HCEC 1CT (cell line): Measurements from ENCODE around the gene DMKN.
A peak's percentile ranks its signal among the peaks of the same experiment; 100 is the strongest.
"Not testable (repeated sequence)": the region's sequence is repeated elsewhere in the genome, so short reads cannot be mapped to it uniquely, and the experiment has no call there.

Source experiments
- DNase-seq: peaks from one replicate; pipeline ENCODE4 v3.0.0-alpha.2; 2017

DMKN gene

GRCh38 chr19:35495107-35496064, 18.1 kb downstream of the DMKN start:
- DNase-seq: peak; percentile 64

DNA sequence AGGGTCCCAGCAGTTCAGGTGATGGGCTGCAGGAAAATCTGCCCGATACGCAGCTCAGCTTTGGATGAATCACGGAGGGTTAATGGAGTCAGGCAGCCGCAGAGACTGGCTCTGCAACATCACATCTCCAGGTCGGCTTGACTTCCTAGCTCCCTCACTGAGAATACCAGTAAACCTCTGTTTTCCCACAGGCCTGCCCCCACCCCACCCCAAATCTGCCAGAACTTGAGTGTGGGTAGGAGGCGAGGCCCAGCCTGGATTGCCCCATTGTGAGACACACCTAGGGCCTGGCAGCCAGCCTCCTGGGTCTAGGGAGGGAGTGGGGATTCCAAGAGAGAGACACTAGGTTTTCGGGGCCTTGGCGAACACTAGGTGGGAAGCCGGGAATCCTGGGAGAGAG, 19.5 kb downstream of the DMKN start:
- DNase-seq: no peak

DNA sequence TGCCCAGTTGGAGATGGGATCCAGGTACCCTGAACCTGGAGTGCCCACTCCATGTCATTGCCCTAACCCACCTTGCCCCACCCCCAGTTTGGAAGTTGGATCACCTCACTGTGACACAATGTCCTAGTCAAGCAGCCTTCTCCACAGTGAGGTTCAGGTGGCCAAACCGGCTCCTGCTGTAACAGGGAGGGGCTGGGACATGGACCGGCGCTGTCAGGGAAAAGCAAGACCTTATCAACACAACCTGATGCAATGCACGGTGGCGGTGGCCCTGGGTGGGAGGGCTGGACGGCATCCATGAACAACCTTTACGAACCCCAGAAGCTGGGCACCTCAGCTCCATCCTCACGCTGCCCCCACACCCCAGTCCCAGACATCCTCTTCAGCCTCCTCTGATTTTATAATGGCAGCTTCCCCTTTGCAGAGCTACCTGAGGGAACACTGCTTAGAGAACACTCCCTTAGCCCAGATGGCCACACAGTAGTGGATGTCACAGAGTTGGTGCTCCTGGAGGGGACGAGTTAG, 21.6 kb downstream of the DMKN start:
- no peak for DNase-seq

DNA sequence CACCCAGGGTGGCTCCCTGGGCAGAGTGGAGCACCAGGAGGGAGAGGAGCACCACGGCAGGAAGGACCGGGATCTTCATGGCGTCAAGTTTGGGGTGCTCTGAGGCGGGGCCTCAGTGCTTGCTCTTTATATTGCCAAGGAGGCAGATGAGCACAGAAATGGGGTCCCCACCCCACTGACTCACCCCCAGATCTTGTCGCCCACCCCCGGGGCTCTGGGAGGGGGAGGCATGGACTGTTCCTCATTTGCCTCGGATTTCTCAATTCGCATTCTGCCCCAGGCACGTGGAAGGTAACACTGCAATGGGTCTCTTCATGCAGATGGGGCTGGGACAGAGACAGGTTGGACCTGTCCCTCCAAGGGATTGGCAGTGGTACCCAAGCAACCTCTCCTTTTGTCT, 23.1 kb downstream of the DMKN start, which contains the start of gene KRTDAP:
Gene KRTDAP (minus strand): TSS at position 101 of the 400 bp plus-strand sequence. CDS start 22 bp downstream, at position 79.
- no peak for DNase-seq

DNA sequence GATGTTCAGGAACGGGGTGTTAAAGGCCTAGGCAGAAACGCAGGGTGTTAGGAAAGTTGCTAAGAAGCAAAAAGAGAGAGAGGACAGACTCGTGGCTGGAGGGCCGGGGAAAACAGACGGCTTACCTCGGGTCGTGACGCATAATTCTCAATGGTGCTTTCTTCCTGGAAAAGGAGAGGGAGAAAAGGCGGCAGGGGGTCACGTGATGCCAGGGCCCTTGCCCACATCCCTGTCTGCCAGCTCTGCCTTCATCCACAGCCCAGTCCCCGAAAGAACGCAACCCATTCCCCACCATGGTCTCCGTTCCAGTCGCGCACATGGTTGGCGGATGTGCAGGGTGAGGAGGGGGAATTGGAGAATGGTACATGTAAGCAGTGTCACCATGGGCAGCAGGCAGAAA, 24.8 kb downstream of the DMKN start:
- DNase-seq: no peak

DNA sequence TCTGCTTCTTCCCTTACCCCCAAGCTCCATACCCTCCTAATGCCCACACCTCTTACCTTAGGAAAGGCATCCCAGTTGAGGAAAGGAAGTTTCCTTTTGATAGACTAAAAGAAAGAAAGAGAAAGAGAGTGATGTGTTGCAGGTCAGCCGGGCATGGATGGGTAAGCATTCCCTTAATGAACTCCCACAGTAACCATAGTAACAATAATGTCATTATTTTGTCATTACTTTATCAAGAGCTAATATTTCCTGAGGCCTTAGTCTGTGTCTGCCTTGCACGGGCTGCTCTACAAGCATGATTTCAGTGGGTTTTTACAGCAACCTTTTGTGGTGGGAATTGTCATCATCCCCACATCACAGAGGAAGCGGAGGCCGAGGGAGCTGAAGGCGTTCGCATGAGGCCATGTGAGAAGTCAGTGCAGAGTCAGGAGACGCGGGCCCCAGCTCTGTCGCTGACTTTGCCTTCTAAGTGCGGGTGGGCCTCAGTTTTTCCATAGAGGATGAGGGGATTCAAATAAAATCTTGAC, 25.7 kb downstream of the DMKN start:
- DNase-seq: no peak

- DNase-seq: no peak
Observed at GRCh38 chr19:35486268-35486708, 27.2 kb downstream of the DMKN start.

DNA sequence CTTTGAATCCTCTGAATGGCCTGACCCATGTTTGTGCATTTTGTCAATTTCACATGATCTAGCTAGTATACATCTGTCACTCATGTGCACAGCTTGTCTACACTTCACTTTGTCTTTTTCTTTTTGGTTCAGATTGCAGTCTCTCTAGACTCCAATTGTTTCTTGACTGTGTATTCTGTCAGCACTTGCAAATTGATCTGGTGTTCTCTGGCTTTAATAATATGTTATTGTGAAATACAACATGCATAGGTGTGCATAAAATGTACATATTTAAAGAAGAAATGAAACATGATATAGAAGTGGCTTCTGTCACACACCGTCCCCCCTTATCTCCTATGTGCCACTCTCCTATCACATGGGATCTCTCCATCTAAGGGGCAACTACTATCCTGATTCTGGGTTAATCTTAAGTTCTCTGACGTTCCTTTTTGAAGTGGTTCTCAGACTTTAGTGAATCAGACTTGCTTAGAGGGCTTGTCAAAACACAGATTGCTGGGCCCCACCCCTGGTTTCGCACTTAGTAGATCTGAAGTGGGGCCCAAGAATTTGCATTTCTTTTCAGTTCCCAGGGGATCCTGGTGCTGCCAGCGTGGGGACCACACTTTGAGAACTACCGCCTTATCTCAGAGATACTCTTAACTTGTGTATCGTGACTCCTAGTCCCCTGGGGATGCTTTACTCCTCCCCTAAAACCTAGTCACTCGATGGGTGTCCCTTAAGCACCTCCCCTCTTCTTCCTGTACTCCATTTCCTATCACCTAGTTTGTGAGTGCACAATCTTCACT, 29.0 kb downstream of the DMKN start:
- no peak for DNase-seq

DNA sequence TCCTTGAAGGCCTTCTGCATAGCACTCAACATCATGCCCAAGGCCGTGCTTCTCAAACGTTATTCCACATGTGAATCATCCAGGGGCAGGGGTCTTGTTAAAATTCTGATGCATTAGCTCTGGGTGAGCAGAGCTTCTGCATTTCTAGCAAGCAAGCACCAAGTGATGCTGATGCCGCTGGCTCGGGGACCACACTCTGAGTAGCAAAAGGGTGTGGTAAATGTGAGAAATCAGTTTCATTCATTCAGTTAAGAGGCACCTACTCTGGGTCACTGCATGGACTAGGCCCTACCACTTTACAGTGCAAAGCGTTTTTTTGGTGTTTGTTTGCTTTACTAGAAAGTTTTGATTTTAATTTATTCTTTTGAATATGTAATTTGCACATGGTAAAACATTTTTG, 30.4 kb downstream of the DMKN start:
- DNase-seq: no peak

DNA sequence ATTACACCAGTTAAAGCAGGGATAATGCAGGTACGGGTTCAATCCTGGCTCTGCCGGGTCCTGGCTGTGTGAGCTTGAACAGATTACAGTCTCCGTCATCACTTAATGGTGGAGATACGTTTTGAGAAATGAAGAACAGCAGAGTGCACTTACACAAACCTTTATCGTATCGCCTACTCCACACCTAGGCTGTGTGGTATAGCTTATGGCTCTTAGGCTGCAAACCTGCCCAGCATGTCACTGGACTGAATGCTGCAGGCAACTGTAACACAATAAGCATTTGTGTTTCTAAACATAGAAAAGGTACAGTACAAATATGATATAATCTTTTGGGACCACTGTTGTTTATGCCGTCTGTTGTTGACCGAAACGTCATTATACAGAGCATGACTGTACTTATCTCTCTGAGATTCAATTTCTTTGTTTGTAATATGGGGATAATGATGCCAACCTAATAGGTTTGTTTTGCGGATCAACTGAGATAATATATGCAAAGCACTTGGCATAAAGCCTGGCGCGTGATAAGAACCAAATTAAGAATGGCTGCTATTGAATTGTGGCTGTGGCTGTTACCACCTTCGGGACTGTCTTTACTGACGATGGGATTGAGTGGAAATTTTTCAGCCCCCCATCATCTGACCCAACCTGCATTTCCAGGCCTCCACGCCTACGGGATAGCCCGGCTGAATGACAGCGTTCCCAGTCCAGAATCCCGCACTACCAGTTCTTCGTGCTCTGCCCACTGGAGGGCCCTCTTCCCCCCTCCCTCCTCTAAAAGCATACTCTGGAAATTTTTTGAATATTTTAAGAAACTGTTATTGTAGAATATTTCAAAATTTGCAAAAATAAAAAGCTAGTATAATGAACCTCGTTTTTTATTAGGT, 34.4 kb downstream of the DMKN start:
- DNase-seq: no peak

DNA sequence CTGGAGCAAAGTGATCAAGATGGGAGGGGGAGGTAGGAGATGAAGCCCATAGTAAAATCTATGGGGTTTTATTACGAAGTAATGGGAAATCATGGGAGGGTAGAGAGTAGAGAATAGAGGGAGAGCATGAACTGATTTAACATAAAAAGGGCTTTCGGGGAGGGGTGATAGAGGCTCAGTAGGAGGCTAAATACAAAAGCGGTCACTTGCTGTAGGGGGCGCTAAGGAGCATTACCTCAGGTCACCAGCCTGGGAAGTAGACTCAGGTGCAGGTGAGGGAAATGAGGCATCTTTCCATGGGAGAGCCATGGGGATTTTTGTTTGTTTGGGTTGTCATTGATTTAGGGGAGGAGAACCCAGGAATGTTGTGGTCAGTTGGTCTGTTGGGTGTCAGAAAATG, 37.3 kb downstream of the DMKN start:
- no peak for DNase-seq

DNA sequence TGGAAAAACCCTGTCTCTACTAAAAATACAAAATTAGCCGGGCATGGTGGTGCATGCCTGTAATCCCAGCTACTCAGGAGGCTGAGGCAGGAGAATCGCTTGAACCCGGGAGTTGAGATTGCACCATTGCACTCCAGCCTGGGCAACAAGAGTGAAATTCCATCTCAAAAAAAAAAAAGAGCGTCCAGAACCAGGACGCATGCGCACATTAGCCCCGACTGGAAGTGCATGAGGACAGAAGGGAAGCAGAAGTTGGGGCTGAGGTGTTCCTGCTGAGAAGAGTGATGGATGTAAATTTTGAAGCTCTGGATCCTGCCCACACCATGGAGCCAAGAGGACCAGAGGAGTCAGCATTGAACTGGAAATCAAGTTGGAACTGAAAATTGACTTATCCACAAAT, 38.9 kb downstream of the DMKN start:
- not testable (repeated sequence) for DNase-seq

DNA sequence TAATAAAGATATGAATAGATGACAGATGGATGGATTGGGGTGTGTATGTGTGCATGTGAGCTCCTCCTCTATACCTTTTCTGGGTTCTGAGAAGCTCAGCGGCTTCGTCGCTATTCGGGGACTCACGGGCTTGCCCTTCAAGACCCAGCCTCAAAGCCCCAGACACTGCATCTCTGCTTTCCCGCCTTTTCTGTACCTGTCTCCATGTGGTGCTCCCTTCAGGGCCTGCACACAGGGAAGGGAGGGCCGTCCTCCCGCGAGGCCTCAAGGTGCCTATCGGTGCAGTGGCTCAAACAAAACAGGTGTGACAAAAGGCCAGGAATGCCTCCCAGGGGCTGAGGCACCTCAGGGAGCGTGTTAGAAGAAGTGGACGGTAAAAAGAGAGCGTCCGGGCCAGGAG, 39.3 kb downstream of the DMKN start:
- DNase-seq: no peak

DNA sequence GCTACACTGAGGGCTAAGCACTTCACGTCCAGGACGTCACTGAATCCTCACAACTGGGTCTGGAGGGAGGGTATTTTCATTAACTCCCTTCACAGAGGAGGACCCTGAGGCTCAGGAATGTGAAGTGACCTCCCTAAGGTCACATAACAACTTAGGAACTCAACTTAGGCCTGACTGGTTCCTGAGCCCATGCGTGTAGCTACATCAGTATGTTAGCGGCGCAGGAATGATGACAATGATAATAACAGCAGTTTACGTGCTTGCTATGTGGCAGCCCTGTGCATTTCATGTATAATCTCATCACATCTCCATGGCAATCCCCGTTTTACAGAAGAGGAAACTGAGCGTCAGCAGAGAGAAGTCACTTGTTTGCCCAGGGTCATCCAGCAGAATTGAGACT, 41.5 kb downstream of the DMKN start:
- DNase-seq: no peak

GRCh38 chr19:35471075-35471474, 42.4 kb downstream of the DMKN start:
- DNase-seq: not testable (repeated sequence)

DNA sequence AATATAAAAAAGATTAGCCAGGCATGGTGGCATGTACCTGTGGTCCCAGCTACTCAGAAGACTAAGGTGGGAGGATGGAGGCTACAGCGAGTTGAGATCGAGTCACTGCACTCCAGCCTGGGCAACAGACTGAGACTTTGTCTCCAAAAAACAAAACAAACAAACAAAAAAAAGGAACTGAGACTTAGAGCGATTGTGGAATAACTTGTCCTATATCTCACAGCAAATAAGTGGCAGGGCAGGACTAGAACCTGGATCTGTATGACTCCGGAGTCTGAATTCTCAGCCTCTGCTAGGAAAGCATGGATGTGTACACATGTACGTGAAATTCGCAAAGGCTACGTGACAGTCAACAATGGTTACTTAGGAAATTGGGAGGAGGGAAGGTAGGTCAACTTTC, 43.3 kb downstream of the DMKN start:
- no peak for DNase-seq

- peak; percentile 17 for DNase-seq
Observed at GRCh38 chr19:35468637-35469036, 44.8 kb downstream of the DMKN start.

DNA sequence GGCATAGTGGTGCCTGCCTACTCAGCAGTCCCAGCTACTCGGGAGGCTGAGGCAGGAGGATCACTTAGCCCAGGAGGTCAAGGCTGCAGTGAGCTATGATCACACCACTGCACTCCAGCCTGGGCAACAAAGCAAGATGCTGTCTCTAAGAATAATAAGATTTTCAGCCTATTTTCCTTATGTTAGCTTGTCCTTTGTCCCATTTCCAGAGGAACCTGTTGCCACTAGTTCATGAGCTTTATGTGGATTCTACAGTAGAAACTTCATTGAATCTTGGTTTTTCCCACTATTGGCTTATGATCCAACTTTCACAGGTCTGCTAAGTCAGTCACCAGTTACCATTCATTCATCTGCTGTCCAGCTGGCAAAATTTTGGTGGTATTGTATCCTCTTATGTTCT, 47.2 kb downstream of the DMKN start:
- DNase-seq: no peak

- not testable (repeated sequence) for DNase-seq
Observed at GRCh38 chr19:35462956-35463355, 50.5 kb downstream of the DMKN start.

- no peak for DNase-seq
Observed at GRCh38 chr19:35462476-35462953, 50.9 kb downstream of the DMKN start.

GRCh38 chr19:35461788-35462187, 51.7 kb downstream of the DMKN start:
- not testable (repeated sequence) for DNase-seq

DNA sequence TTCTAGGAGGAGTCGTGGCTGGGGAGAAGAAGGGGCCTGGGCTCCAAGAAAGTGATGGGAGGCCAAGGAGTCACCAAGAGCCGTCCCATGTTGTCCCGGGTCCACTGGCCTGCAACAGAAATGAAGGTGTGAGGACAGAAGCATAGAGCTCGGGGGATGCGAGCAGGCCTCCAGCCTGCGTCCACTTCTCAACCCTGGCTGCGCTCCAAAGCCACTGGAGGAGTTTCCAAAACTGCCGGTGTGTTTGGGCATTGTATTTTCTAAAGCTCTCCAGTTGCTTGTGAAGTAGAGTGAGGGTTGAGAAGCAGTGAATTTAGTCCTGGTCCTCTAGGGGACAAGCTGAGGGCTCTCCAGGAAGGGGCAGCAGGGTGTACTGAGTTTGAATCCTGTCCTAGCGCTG, 52.4 kb downstream of the DMKN start:
- DNase-seq: no peak
